HG02610 (cell line): ENCODE measurements around the gene BSG.
A peak's percentile ranks its signal among the peaks of the same experiment; 100 is the strongest.

Source experiments
- ATAC-seq: cut with Tn5 transposase; IDR thresholded peaks from one replicate; pipeline ENCODE4 v1.9.1; 2021; ENCODE audit warnings: mild to moderate bottlenecking, moderate library complexity; ENCODE audit not compliant: unreplicated experiment

Gene BSG

GRCh38 chr19:572140-572742 lies at the start of gene BSG:
TSS of gene BSG (plus strand) at chr19:572596. CDS start at chr19:572635, 39 bp downstream.
- ATAC-seq = peak; percentile 77

GRCh38 chr19:522726-523125 lies 49.7 kb upstream of the BSG start:
- ATAC-seq = no peak

GRCh38 chr19:524062-524674 lies 48.2 kb upstream of the BSG start:
- no peak for ATAC-seq

- no peak for ATAC-seq
Observed at GRCh38 chr19:525029-525428, 47.4 kb upstream of the BSG start.

GRCh38 chr19:525857-526419 lies 46.5 kb upstream of the BSG start:
- ATAC-seq = no peak

- ATAC-seq = no peak
Observed at GRCh38 chr19:530134-531008, 42.0 kb upstream of the BSG start.

GRCh38 chr19:531009-531752 lies 41.2 kb upstream of the BSG start:
- ATAC-seq = peak; percentile 77

- ATAC-seq = peak; percentile 30
Observed at GRCh38 chr19:531753-532560, 40.4 kb upstream of the BSG start, which contains the start of gene CDC34. TSS of gene CDC34 (plus strand) at chr19:531760. CDS start at chr19:531932, 172 bp downstream.

- no peak for ATAC-seq
Observed at GRCh38 chr19:532561-533363, 39.6 kb upstream of the BSG start.

- no peak for ATAC-seq
Observed at GRCh38 chr19:533364-534058, 38.9 kb upstream of the BSG start.

GRCh38 chr19:534088-534487 lies 38.3 kb upstream of the BSG start:
- no peak for ATAC-seq

- ATAC-seq = no peak
Observed at GRCh38 chr19:535017-535835, 37.2 kb upstream of the BSG start.

GRCh38 chr19:536031-536880 lies 36.1 kb upstream of the BSG start:
- no peak for ATAC-seq

- ATAC-seq = no peak
Observed at GRCh38 chr19:536881-537404, 35.5 kb upstream of the BSG start.

- no peak for ATAC-seq
Observed at GRCh38 chr19:538641-539428, 33.6 kb upstream of the BSG start.
